Activated T-cell treated with anti-CD3 and anti-CD28 coated beads for 24 hours (primary cell): Measurements from ENCODE around the gene NPIPB6.
A peak's percentile ranks its signal among the peaks of the same experiment; 100 is the strongest.

Experiments
- DNase-seq: peaks from one replicate; pipeline ENCODE4 v3.0.0-alpha.2; 2020; ENCODE audit warnings: low read depth

NPIPB6 gene

DNA sequence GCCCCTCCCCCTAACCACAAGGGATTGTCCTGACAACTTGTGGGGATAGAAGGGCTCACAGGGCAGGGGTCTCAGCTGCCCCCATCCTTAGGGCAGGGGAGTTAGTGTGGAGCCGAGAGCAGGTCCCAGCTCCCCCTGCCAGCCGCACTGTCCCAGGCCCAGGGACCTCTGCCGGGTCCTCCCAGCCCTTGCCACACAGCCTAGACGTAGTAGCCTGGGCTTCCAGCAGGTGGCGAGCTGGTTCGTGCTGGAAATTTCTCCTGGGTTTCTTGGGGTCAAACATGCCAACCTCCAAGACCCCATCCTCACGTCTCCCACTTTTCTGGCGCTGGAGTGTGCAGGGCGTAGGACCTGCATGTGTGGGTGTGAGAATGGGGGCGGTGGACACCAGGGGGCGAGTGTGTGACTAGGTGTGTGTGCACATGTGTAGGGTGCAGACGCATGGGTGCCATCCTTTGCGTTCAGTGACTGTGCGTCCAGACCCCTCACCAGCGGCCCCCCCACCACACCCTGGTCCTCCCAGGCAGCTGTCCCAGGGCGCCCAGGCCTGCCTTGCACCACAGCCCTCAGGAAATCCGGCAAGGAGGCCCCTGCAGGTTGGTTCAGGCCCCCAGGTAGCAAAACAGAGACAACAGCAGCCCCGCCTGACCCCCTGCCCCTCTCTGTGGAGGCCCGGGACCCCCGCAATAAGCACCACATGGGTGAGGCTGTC, 41.5 kb downstream of the NPIPB6 start:
- DNase-seq: no peak

DNA sequence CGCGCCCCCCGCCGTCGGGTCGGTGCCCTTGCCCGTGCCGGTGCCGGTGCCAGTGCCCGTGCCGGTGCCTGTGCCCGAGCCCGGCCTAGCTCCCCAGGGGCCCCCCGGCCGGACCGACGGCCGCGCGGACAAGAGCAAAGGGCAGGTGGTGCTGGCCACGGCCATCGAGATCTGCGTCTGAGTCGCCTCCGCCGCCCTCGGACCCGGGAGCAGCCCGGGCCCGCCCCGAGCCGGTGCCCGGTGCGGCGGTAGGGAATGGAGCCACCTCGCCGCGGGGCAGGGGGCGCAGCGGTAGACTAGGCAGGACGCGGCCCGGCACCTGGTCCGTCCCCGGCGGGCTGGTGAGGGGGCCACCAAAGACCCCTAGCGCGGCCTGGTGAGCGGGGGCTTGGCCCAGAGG, 42.6 kb downstream of the NPIPB6 start:
- no peak for DNase-seq

DNA sequence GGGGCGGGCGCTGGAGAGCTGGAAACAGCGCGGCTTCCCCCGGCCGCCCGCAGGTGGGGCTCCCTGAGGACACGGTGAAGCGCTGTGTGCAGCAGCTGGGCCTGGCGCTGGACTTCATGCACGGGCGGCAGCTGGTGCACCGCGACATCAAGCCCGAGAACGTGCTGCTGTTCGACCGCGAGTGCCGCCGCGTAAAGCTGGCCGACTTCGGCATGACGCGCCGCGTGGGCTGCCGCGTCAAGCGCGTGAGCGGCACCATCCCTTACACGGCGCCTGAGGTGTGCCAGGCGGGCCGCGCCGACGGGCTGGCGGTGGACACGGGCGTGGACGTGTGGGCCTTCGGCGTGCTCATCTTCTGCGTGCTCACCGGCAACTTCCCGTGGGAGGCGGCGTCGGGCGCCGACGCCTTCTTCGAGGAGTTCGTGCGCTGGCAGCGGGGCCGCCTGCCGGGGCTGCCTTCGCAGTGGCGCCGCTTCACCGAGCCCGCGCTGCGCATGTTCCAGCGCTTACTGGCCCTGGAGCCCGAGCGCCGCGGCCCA, 43.2 kb downstream of the NPIPB6 start:
- no peak for DNase-seq

DNA sequence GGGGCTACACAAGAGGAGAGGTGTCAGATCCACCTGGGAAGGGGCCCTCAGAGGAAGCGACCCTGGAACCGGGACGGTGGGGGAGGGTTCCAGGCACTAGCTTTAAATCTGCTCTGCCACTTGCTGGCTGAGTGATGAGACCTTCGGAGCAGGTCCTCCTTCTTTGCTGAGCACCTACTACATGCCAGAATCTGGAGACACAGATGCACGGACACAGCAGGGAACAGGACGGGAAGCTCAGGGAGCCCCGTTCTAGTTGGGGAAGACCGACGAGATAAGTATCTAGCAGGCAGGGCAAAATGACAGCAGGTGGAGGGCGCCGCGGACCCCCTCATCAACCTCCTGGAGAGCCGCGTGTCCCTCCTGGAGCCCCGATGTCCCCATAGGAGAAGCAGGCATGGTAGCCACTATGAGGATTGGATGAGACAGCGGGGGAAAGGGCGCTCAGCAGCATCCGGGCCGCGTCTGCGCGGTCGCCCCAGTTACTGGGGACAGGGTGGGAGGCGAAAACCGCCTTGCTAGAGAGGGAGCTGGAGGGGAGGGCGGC, 43.8 kb downstream of the NPIPB6 start:
- DNase-seq: no peak

DNA sequence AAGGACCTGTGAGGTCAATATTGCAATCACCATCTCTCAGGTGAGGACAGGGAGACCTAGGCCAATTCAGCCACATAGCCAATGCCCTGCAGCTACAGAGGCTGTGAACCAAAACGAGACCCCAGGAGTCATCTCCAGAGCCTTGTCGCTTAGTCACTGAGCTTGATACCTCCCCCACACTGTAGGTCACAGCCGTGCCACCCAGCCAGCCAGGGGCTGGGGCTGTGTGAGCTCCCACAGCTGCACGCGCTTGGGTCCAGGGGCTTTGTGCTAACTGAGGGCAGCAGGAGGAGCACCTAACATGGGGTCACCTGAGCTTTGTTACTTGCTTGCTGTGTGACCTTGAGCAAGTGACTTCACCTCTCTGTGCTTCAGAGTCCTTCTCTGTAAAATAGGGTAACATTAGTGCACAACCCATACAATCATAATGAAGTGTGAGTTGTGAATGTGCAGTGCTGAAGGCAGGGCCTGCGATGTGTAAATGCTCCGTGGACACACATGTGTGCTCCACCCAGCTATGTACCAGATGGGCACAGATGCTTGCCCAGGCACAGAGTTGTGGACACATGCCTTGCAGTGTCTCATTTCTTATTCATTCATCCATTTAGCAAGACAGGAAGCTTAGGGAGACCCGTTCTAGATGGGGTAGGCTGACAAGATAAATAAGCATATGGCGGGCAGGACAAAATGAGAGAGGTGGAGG, 45.1 kb downstream of the NPIPB6 start:
- DNase-seq: no peak

DNA sequence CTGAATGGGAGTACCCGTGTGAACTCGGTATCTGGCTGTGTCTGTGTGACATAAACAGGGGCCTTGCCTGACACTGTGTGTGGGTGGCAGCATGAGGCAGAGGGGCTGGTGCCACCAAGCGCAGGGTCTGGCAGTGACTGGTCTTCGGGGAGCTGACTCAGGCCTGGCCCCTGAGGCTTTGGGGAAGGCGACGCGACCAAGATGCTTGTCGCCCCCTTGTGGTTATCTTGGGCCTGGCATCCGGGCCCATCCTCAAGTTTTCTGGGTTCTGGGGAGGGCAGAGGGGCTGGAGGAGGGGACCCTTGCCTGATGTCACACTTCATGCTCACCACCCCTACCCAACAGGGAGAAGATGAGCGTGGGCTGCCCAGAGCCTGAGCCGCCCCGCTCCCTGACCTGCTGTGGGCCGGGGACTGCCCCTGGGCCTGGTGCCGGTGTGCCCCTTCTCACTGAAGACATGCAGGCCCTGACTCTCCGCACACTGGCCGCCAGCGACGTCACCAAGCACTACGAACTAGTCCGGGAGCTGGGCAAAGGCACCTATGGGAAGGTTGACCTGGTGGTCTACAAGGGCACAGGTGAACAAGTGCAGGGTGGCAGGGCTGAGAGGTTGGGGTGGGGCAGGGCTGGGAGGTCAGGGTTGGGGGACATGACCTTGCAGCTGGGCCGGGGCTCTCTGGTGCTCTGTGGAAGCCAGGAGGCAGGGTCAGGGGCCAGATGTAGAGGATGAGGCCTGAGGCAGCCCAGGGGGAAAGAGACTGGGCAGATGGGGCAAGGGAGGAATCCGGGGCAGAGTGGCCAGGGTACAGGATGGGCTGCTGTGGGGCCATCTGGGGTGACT, 46.0 kb downstream of the NPIPB6 start:
- DNase-seq: peak; percentile 67

DNA sequence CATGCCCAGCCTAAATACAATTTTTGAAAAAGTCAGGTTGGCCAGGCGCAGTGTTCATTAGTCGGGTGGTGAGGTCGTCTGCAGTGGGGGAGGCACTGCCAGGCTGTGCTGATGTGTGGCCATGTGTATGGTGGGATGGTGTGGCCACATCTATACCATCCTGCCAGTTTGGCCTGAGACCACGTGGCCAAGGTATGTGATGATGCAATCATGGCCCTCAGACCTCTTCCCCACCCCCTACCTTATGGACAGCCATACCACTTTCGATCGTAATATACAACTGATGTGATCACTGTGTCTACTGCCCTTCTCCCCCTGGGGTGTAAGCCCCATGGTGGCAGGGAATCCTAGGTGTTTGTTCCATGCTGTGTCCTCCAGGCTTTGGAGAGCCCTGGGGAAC, 47.3 kb downstream of the NPIPB6 start:
- no peak for DNase-seq

DNA sequence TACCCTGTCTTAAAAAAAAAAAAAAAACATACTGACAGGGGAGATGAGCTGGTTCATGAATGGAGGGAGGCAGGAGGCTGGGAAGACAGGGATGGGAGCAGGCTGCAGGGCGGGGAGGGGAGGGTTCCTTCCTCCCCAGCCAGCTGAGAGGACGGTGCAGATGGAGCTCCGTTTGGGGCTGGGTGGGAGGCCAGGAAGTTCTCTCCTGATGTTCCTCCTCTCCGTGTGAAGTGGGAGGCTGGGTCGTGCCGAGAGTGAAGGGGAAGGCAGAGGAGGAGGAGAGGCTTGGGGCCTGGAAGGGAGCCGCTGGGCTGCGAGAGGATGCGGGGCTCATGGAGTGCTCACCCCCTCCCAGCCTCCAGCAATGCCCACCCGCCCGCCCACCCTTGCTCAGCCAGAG, 49.7 kb downstream of the NPIPB6 start:
- DNase-seq: no peak

DNA sequence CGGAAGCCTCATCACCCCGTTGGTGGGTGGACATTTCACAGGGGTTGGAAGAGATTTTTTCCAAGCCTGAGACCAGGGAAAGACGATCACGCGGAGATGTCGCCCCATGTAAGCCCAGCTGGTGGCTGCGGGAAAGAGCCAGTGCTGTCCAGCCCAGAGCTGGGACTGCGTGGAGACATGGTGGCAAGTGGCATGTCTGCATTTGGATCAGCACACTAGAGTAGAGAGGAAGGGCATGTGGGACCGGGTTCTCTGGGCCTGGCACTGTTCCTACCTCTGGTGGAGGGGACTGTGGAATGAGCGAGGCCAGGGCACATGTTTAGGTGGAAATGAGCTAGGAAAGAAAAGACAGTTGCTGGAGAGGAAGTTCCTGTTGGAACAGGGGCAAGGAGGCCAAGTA, 51.0 kb downstream of the NPIPB6 start:
- DNase-seq: no peak

DNA sequence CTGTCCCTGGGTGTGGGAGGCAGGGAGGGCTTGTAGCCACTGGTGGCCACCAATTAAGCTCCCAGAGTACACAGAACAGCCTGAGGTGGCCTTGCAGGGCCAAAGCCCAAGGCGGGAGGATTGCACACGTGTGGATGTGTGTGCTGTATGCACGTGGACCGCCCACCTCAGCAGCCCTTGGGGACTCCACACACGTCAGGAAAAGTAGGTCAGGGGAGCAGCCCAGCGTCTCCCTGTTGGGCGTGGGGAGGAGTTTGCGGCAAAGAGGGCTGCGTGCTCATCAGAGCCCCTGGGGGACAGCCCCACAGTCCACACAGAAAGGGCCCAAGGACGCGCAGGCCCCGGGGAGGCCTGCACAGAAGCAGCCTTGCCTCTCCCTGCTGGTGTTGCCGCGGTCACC, 51.4 kb downstream of the NPIPB6 start:
- DNase-seq: no peak

DNA sequence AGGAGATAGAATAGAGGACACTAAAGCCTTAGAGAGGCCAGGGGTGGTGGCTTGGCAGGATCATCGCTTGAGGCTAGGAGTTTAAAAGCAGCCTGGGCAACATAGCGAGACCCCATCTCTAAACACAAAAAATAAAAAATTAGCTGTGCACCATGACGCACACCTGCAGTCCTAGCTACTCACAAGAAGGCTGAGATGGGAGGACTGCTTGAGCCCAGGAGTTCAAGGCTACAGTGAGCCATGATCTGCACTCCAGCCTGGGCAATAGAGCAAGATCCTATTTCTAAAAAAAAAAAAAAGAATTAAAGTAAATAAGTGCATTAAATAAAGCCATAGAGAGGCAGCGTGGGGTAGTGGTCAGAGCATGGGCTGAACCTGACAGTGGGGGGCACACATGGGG, 51.9 kb downstream of the NPIPB6 start:
- DNase-seq: no peak

DNA sequence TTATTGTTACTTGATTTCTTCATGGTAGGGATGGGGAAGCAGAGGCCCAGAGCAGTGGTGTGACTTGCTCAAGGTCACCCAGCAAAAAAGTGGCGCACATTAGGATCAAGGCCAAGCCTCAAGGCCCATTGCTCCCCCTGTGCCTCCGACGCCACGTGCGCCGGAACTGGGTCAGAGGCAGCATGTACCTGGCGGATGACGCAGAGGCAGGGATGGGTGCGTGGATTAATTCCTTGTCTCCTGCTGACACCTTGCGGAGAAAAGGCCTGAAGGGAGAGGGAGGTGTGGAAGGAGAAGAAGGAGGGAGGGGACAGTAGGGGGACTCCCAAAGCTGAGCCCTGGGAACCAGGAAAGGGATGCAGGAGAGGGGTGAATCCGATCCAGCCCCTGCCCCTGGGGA, 52.5 kb downstream of the NPIPB6 start:
- DNase-seq: no peak

DNA sequence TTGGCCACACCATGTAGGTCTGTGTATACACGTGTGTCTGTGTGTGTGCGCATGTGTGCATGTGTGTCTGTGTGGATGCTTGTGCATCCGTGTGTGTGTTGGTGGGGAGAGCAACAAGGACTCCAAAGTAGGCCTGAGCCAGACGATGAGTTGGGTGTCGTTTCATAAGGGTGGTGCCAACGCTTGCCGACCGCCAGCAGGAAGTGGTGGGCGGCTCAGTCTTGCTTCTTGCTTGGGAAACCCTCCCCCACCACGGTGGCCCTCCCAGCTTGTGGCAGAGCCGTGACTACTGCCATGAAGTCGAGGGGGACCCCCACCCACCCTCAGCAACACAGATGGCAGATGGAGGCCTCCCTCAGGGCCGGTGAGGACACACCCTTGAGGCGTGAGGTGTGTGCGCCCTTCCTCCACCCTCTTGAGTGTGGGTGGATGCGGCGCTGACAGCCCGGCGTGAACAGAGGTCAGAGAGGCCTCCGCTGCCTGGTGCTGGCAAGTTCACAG, 53.4 kb downstream of the NPIPB6 start:
- DNase-seq: peak; percentile 74

DNA sequence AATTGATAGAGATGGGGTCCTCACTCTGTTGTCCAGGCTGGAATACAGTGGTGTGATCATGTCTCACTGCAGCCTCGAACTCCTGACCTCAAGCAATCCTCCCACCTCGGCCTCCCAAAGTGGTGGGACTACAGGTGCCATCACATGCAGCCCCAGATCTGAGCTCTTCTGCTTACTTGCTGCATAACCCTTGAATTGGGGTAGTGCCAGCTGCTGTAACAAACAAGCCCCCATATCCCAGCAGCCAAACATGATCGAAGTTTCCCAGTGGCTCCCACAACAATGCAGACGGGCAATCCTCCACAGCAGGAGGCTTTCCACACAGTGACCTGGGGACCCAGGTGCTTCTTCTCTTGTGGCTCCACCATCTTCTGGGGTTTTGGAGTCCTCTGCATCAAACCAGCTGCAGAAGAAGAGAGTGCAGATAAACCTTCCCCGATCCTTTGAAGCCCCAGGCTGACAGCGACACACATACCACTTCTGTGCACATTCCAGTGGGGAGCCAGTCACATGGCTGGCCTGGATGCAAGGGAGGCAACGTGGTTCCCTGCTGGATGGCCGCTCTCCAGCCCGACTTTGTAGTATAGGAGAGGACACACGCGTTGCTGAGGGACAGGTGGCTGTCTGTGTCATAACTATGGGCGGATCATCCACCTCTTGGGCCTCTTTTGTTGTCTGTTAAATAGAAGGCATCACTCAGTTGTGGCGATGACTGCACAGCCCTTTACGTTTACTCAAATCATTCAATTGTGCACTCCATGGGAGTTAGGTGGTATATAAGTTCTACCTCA, 54.3 kb downstream of the NPIPB6 start:
- DNase-seq: no peak

DNA sequence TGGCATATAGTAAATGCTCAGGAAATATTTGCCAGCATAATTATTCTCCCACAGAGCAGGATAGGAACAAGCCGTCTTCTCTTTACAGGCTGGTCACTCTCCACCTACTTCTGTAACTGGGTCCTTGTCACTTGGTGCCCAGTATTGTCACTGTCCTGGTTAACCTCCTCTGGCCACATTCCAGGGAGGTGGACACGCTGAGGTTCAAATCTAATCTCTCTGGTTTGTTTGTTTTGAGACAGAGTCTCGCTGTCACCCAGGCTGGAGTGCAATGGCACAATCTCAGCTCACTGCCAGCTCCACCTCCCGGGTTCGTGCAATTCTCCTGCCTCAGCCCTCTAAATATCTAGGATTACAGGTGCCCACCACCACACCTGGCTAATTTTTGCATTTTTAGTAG, 55.4 kb downstream of the NPIPB6 start:
- no peak for DNase-seq

DNA sequence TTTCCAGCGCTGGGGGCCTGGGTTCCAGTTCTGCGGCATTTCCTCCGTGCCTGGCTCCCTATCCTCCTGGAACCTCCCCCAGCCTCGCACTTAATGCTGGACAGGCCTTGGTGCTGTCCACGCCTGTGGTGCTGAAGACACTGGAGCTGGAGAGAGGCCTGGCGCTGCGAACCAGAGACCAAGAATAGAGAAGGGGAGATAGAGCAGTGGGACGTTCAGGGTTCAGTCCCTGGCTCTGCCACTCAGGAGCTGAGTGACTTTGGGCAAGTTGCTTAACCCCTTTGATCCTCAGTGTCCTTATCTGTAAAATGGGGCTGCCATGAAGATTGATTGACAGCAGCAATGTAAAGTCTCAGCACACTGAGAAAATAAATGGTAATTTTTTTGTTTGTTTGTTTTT, 59.1 kb downstream of the NPIPB6 start:
- no peak for DNase-seq

DNA sequence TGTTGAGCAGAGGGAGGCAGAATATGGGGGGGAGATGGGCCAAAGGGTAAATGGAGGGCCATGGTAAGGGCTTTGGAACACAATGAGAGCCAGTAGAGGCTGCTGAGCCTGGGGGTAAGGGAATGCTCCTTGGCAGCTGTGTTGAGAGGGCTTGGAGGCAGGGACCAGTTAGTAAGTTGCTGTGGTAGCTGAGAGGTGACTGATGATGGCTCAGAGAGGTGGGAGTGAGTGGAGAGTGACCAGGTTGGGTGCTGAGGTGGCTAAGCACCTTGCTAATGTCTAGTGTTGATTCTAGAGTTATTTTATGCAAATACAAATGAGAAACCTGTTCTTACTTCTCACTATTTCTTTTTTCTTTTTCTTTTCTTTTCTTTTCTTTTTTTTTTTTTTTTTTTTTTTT, 60.2 kb downstream of the NPIPB6 start:
- DNase-seq: no peak

DNA sequence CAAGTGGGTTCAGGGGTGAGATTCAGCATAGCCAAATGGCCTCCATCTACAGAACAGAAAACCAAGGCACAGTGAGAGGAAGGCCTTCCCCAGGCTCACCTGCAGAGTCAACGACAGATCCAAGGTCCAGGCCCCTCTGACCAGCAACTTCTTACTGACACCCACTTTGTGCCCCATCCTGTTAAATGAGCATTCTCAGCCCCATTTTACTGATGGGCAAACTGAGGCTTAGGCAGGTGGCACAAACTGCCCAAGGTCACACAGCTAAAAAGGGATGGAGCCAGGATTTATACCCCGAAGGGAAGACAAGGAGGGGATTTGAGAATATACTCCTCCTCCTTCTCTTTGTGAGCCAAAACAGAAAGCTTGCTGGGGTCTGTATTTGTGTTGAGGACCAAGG, 61.7 kb downstream of the NPIPB6 start:
- no peak for DNase-seq

DNA sequence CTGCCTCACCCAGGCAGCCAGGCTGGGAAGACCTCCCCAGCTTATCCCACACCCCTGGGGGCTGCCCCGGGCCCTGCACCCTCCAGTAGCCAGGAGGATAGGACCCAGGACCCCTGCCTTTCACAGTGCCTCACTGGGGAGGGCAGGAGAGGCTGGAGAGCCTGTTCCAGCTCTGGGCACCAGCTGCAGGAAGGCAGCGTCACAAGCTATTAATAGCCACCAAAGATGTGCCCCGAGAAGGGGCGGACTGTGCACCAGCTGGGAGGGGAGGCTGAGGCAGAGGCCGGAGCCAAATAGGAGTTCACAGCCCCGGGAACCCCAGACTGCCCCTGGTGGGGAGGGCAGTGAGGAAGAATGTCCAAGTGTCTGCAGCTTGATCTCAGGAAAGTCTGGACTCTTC, 62.2 kb downstream of the NPIPB6 start:
- no peak for DNase-seq

DNA sequence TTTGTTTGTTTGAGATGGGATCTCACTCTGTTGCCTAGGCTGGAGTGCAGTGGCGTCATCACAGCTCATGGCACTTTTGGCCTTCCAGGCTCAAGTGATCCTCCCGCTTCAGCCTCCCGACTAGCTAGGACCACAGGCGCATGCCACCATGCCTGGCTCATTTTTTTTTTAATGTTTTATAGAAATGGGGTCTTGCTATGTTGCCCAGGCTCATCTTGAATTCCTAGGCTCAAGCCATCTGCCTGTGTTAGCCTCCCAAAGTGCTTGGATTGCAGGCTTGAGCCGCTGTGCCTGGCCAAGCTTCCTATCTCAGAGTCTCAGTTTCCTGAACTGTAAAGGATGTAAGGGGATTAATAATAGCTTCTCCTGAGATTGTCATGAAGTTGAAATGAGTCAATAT, 63.0 kb downstream of the NPIPB6 start:
- no peak for DNase-seq

DNA sequence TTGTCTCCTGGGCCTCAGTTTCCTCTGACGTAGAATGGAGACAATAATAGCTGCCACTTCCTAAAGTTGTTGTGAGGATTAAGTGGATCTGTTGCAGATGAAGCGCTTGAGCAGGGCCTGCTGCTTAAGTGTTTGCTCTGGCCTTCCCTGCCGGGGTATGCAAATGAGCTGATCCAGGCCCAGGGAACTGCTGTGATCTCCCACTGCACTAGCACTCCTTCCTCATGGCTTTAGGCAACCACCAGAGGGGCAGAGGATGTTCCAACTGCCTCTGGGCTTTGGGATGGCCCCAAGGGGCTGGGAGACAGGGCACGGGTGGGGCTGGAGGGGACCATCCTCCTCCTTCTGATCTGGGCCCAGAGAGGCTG, 64.8 kb downstream of the NPIPB6 start:
- no peak for DNase-seq
